A549 treated with dexamethasone at 1 μM for 4 hours (cell line): Measurements from ENCODE around the gene ANXA2R. TPM values are rescaled to one million over a fixed set of nuclear protein-coding genes. Genes with fewer than 3 reads are reported as not detected.

Experiments used
- total RNA-seq: library from RNA; stranded (reverse); fragments of 200-300 nt; extraction: Qiagen RNA extraction; gene quantifications from 5 replicates; pipeline ENCODE4 v1.2.3, GENCODE V29; 2022

Gene ANXA2R, protein sequence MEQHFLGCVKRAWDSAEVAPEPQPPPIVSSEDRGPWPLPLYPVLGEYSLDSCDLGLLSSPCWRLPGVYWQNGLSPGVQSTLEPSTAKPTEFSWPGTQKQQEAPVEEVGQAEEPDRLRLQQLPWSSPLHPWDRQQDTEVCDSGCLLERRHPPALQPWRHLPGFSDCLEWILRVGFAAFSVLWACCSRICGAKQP
- total RNA-seq = 2.8 to 4.1 TPM (median 3.1 TPM) in 5 replicates

GRCh38 chr5:43040287-43041098, at the start of gene ANXA2R:
TSS of gene ANXA2R (minus strand) at chr5:43040319. CDS start at chr5:43040046, 273 bp downstream.

Other genes with a start within 250 kb of the ANXA2R start
- 0.13 to 0.34 TPM (median 0.21 TPM) in 5 replicates for gene SELENOP, start 228.4 kb downstream of the ANXA2R start, total RNA-seq
- 22.7 to 27.7 TPM (median 25.7 TPM) in 5 replicates for gene ZNF131, start 80.6 kb upstream of the ANXA2R start, total RNA-seq
- gene NIM1K, start 151.9 kb upstream of the ANXA2R start, total RNA-seq = 0.09 to 0.27 TPM (median 0.26 TPM) in 5 replicates